NT2/D1 (cell line): ENCODE data around the gene TLR3.

Source experiments
- SUZ12 ChIP-seq: IDR thresholded peaks from 2 replicates; pipeline ENCODE4 v1.6.1; 2011; ENCODE audit not compliant: insufficient read length, insufficient read depth; ENCODE audit errors: extremely low read depth
- ZNF274 ChIP-seq: IDR thresholded peaks from 2 replicates; pipeline ENCODE4 v1.6.1; 2011; ENCODE audit warnings: mild to moderate bottlenecking, low read depth, low read length

- TF ChIP-seq ZNF274 (no peak), SUZ12 (no peak)
Measured at GRCh38 chr4:186069729-186070128, 773 bp downstream of the TLR3 start.
